ENCODE data around the gene SGK1.

GRCh38 chr6:134307075-134307474 lies 10.8 kb downstream of the SGK1 start:
- TF ChIP-seq CTCF (IDR thresholded peaks at IDR 0.05) = no peak
- no peak for TF ChIP-seq POLR2A (IDR thresholded peaks at IDR 0.05)
